HepG2 (cell line): Measurements from ENCODE around the gene KRT84. TPM values are rescaled to one million over a fixed set of nuclear protein-coding genes. Genes with fewer than 3 reads are reported as not detected.

ENCODE experiments used
- ATAC-seq: fragments of 200-7000 bp; cut with Tn5 transposase; 3 replicates; pipeline ENCODE4 v1.9.1; 2020; ENCODE audit warnings: mild to moderate bottlenecking, moderate library complexity
- BruUV-seq: library from RNA; stranded (reverse); fragments of 400-500 nt; replicated peaks from 2 replicates; lab custom pipeline; 2021; lab: Mats Ljungman, UMichigan
- CTCF ChIA-PET: fragments of 300-600 bp; formaldehyde crosslinking; extraction: SDS; loops from one replicate; lab custom pipeline; 2021; ENCODE audit warnings: low total read pairs, inconsistent platforms, low intra/inter-chr PET ratio; lab: Yijun Ruan, JAX
- POLR2A ChIA-PET: fragments of 350-600 bp; sonication (Branson Sonifier 250); formaldehyde crosslinking; loops from one replicate; lab custom pipeline; 2020; ENCODE audit warnings: antibody characterized with exemption, inconsistent platforms; lab: Yijun Ruan, JAX
- DNase-seq: peaks from one replicate; pipeline ENCODE4 v3.0.0-alpha.2; 2015; ENCODE audit warnings: low spot score
- FAIRE-seq: peaks from 3 replicates; lab custom pipeline; 2011; peaks lifted over from hg19 to GRCh38; lab: Jason Lieb, UNC
- H2AFZ ChIP-seq: one replicate; pipeline ENCODE4 v1.6.1; 2011; ENCODE audit warnings: low read length, inconsistent platforms
- H3K27ac ChIP-seq: fragments of 300-600 bp; 3 replicates; pipeline ENCODE4 v1.8.0; 2011; ENCODE audit warnings: mixed run types, mild to moderate bottlenecking, mixed read lengths, low read length, inconsistent platforms; ENCODE audit not compliant: insufficient read depth; ENCODE audit errors: extremely low read length
- H3K27me3 ChIP-seq, 2 experiments: fragments of 200-600 bp in 1 of 2; 2 replicates in 1 of 2; 3 replicates in 1 of 2; pipeline versions ENCODE4 v1.6.0 to v1.8.0; 2011; ENCODE audit warnings: low read length in 2 of 2, mild to moderate bottlenecking in 2 of 2, moderate library complexity in 2 of 2, inconsistent platforms in 1 of 2; ENCODE audit not compliant: insufficient read depth in 2 of 2, control insufficient read depth in 1 of 2
- H3K36me3 ChIP-seq, 2 experiments: fragments of 200-600 bp in 1 of 2; replicated peaks in 1 of 2; 2 replicates in 1 of 2; 3 replicates in 1 of 2; pipeline versions ENCODE4 v1.5.1 to v1.8.0; 2011; ENCODE audit warnings: low read length in 2 of 2, inconsistent platforms in 1 of 2; ENCODE audit not compliant: insufficient read depth in 2 of 2, control insufficient read depth in 1 of 2
- H3K4me1 ChIP-seq: 2 replicates; pipeline ENCODE4 v1.5.1; 2012; ENCODE audit warnings: low read length, inconsistent platforms; ENCODE audit not compliant: insufficient read depth
- H3K4me2 ChIP-seq: 2 replicates; pipeline ENCODE4 v1.6.0; 2011; ENCODE audit warnings: low read depth, low read length, inconsistent platforms
- H3K4me3 ChIP-seq, 3 experiments: fragments of 200-600 bp in 1 of 3; sonication (generic), shearing (Covaris generic) in 1 of 3; replicated peaks in 1 of 3; 2 replicates each; pipeline ENCODE4 v1.5.1; 2011 to 2016; ENCODE audit warnings: low read length in 3 of 3, inconsistent platforms in 2 of 3, low read depth in 2 of 3, mild to moderate bottlenecking in 2 of 3, control low read depth in 1 of 3, mixed read lengths in 1 of 3; ENCODE audit not compliant: insufficient read depth in 1 of 3
- H3K79me2 ChIP-seq: one replicate; pipeline ENCODE4 v1.6.1; 2011; ENCODE audit warnings: low read length, inconsistent platforms; ENCODE audit not compliant: insufficient read depth
- H3K9ac ChIP-seq: 2 replicates; pipeline ENCODE4 v1.6.0; 2011; ENCODE audit warnings: mild to moderate bottlenecking, low read depth, low read length, inconsistent platforms; ENCODE audit not compliant: insufficient read depth
- H3K9me3 ChIP-seq: 2 replicates; pipeline ENCODE4 v1.5.1; 2012; ENCODE audit warnings: mild to moderate bottlenecking, low read length
- H4K20me1 ChIP-seq: 2 replicates; pipeline ENCODE4 v1.6.0; 2011; ENCODE audit warnings: inconsistent platforms, mild to moderate bottlenecking, low read length, moderate library complexity; ENCODE audit not compliant: insufficient read depth
- ADNP ChIP-seq: sonication (generic); formaldehyde crosslinking; IDR thresholded peaks from 2 replicates; pipeline ENCODE4 v1.4.0; 2020; ENCODE audit warnings: missing genetic modification reagents
- CHD4 ChIP-seq: fragments of 200-600 bp; sonication (generic); IDR thresholded peaks from 2 replicates; pipeline ENCODE4 v1.7.0; 2017; ENCODE audit warnings: mild to moderate bottlenecking, low read length, borderline replicate concordance
- DMAP1 ChIP-seq: IDR thresholded peaks from 2 replicates; pipeline ENCODE4 v1.6.1; 2016
- HMG20B ChIP-seq: conservative IDR thresholded peaks from 2 replicates; pipeline ENCODE4 v1.6.1; 2016; ENCODE audit warnings: missing genetic modification reagents, missing compliant biosample characterization
- NFATC3 ChIP-seq: sonication (generic); formaldehyde crosslinking; IDR thresholded peaks from 2 replicates; pipeline ENCODE4 v1.5.1; 2020; ENCODE audit warnings: mild to moderate bottlenecking, missing genetic modification reagents
- NR3C1 ChIP-seq: sonication (generic); formaldehyde crosslinking; IDR thresholded peaks from 2 replicates; pipeline ENCODE4 v1.4.0; 2020; ENCODE audit warnings: missing genetic modification reagents
- POLR2A ChIP-seq, 2 experiments: IDR thresholded peaks; 2 replicates each; pipeline ENCODE4 v1.6.1; 2011; ENCODE audit warnings: low read depth in 2 of 2, low read length in 2 of 2, mild to moderate bottlenecking in 1 of 2, moderate library complexity in 1 of 2; ENCODE audit not compliant: insufficient read depth in 1 of 2
- SP2 ChIP-seq: sonication (generic); formaldehyde crosslinking; IDR thresholded peaks from 2 replicates; pipeline ENCODE4 v1.5.1; 2020; ENCODE audit warnings: mild to moderate bottlenecking, missing genetic modification reagents
- ZNF230 ChIP-seq: sonication (generic); formaldehyde crosslinking; IDR thresholded peaks from 2 replicates; pipeline ENCODE4 v1.4.0; 2020; ENCODE audit warnings: mild to moderate bottlenecking, missing genetic modification reagents
- whole genome bisulfite sequencing: methylation state at CpG from one replicate; pipeline ENCODE4 v1.1.6; 2017; ENCODE audit warnings: low lambda C conversion rate; 5-methylcytosine and 5-hydroxymethylcytosine counted together
- in situ Hi-C: cut with HindIII; loops from 2 replicates; pipeline ENCODE4 v1.10.0; 2017; ENCODE audit warnings: low pct_unique_long_range_greater_than_20kb; ENCODE audit not compliant: extremely low pct_ligation_motif_present
- intact Hi-C: fragments of 100-400 bp; cut with micrococcal nuclease; formaldehyde crosslinking; loops from one replicate; pipeline ENCODE4 v1.10.0; 2022; ENCODE audit not compliant: unreplicated experiment
- polyA plus RNA-seq, 8 experiments: library from polyadenylated mRNA; depleted of rRNA in 3 of 8; stranded (reverse) in 7 of 8; unstranded in 1 of 8; fragments of >200 nt; fragmentation: Illumina TruSeq in 4 of 8; extraction: Trizol in 4 of 8; gene quantifications; 2 replicates each; pipeline versions ENCODE4 v1.2.1 to v1.2.3, GENCODE V29; 2011 to 2016; ENCODE audit warnings: low read depth in 4 of 8, missing spikeins in 1 of 8, mixed read lengths in 1 of 8; ENCODE audit not compliant: insufficient read depth in 1 of 8
- total RNA-seq, 5 experiments: library from RNA; depleted of rRNA; stranded (reverse); fragments of >200 nt; fragmentation: Illumina TruSeq; extraction: Trizol; gene quantifications; 2 replicates each; pipeline ENCODE4 v1.2.3, GENCODE V29; 2016; ENCODE audit warnings: low read depth in 1 of 5

The KRT84 gene
- total and polyA plus RNA-seq, 2 of the 13 experiments (the other 11 are each of a cell fraction or from before 2014, with no cell fraction given): not detected

GRCh38 chr12:52369211-52369610 is 16.2 kb downstream of the KRT84 start:
- no peak overlapping the region for H2AFZ ChIP-seq
- ChIA-PET CTCF (interaction anchor here (0.8 kb wide), 1 partner anchor 511 kb away, joined by 3 read pairs; no protein-coding TSS in a partner anchor), POLR2A (no interaction called here)
- H3K27ac ChIP-seq: no peak overlapping the region
- no peaks in the 10 kb centered on the region for H4K20me1 ChIP-seq
- no TSS peak for BruUV-seq
- 0% methylated on average over 2 of the region's 3 CpGs for whole genome bisulfite sequencing
- ATAC-seq: no peak
- in situ Hi-C loops (no loop called here), intact Hi-C loops (no loop called here)
- H3K4me2 ChIP-seq: no peak overlapping the region
- FAIRE-seq: no peak
- no peak overlapping the region for H3K4me3 ChIP-seq
- H3K36me3 ChIP-seq: no peaks in the 10 kb centered on the region
- H3K4me1 ChIP-seq: no peaks in the 10 kb centered on the region
- no peak overlapping the region for H3K9ac ChIP-seq
- no peaks in the 10 kb centered on the region for H3K79me2 ChIP-seq
- no peaks in the 10 kb centered on the region for H3K9me3 ChIP-seq
- no peak for TF ChIP-seq NFATC3
- no peak for TF ChIP-seq ADNP
- TF ChIP-seq POLR2A (IDR thresholded peaks at IDR 0.05; ENCODE audit: insufficient read depth in 1 of 2, low read depth in 2 of 2, low read length in 2 of 2): no peak
- TF ChIP-seq HMG20B (CRISPR knock-in tag): no peak
- no peak for TF ChIP-seq NR3C1 (CRISPR knock-in tag)
- no peak for TF ChIP-seq DMAP1 (CRISPR knock-in tag)
- DNase-seq: no peak
- H3K27me3 ChIP-seq: peaks cover 6 to 53% of the 10 kb centered on the region in 2 experiments; a peak in 4 of 5 replicates

GRCh38 chr12:52368508-52368907 is 16.9 kb downstream of the KRT84 start:
- H4K20me1 ChIP-seq: no peaks in the 10 kb centered on the region
- intact Hi-C loops (no loop called here), in situ Hi-C loops (no loop called here)
- H3K9ac ChIP-seq: no peak overlapping the region
- H3K36me3 ChIP-seq: no peaks in the 10 kb centered on the region
- no peak for DNase-seq
- H3K79me2 ChIP-seq: no peaks in the 10 kb centered on the region
- 7% methylated on average over 2 of the region's 3 CpGs for WGBS
- no peak for FAIRE-seq
- TF ChIP-seq CHD4 (no peak), HMG20B (CRISPR knock-in tag) (no peak), ZNF230 (CRISPR knock-in tag) (no peak), SP2 (CRISPR knock-in tag) (no peak)
- H3K4me3 ChIP-seq: no peak overlapping the region
- no peak for ATAC-seq
- no peak overlapping the region for H3K4me2 ChIP-seq
- H3K4me1 ChIP-seq: no peaks in the 10 kb centered on the region
- peaks cover 6 to 55% of the 10 kb centered on the region in 2 experiments; a peak in 4 of 5 replicates for H3K27me3 ChIP-seq
- no peak overlapping the region for H3K27ac ChIP-seq
- ChIA-PET POLR2A (no interaction called here), CTCF (interaction anchor here (0.8 kb wide), 1 partner anchor 511 kb away, joined by 3 read pairs; no protein-coding TSS in a partner anchor)
- H2AFZ ChIP-seq: no peak overlapping the region
- no TSS peak for BruUV-seq
- H3K9me3 ChIP-seq: no peaks in the 10 kb centered on the region
